Islet of Langerhans (tissue), 1 donor: ENCODE data around the gene ZNF35.

Source experiments
- FAIRE-seq: peaks from one replicate; lab custom pipeline; 2011; peaks lifted over from hg19 to GRCh38; lab: Jason Lieb, UNC

The ZNF35 gene

GRCh38 chr3:44685128-44685800 lies 36.7 kb downstream of the ZNF35 start:
- no peak for FAIRE-seq

- no peak for FAIRE-seq
Measured at GRCh38 chr3:44687898-44688297, 39.4 kb downstream of the ZNF35 start.
